Esophagus squamous epithelium (tissue), 4 donors: ENCODE measurements around the gene KCNMA1.

Experiments
- CTCF ChIP-seq, 6 experiments: fragments of 450-650 bp in 4 of 6; fragments of 200-600 bp in 2 of 6; sonication (generic) in 2 of 6; IDR thresholded peaks; one replicate each; pipeline ENCODE4 v1.5.1; 2016 to 2019; ENCODE audit warnings: antibody characterized with exemption in 6 of 6, mild to moderate bottlenecking in 4 of 6, moderate library complexity in 4 of 6
- POLR2A ChIP-seq, 4 donors: fragments of 450-650 bp; IDR thresholded peaks; one replicate each; pipeline ENCODE4 v1.6.1; 2017; ENCODE audit warnings: antibody characterized with exemption in 4 of 4, mild to moderate bottlenecking in 4 of 4, moderate library complexity in 3 of 4

GRCh38 chr10:77160679-77161078 lies 476.9 kb downstream of the KCNMA1 start:
- TF ChIP-seq CTCF (IDR thresholded peaks at IDR 0.05): no peak
- no peak for TF ChIP-seq POLR2A (IDR thresholded peaks at IDR 0.05)
